Measurements from ENCODE around the gene UTP11. TPM values are rescaled to one million over a fixed set of nuclear protein-coding genes. Genes with fewer than 3 reads are reported as not detected.

UTP11 gene
- total RNA-seq, 1 donor: 38.7 TPM

- H3K36me3 ChIP-seq (ENCODE audit: insufficient read depth, low read length): no peaks in the 10 kb centered on the region
- H3K4me3 ChIP-seq (ENCODE audit: insufficient read depth, low read length): no peak overlapping the region
- no peak overlapping the region for H2AFZ ChIP-seq (ENCODE audit: low read length)
- no peaks in the 10 kb centered on the region for H3K4me1 ChIP-seq (ENCODE audit: insufficient read depth, low read length)
- H4K20me1 ChIP-seq (ENCODE audit: insufficient read depth, low read length): no peaks in the 10 kb centered on the region
- no peak overlapping the region for H3K4me2 ChIP-seq (ENCODE audit: insufficient read depth, low read length)
- H3K27me3 ChIP-seq (ENCODE audit: insufficient read depth, low read length): peaks cover 22% of the 10 kb centered on the region
- H3K79me2 ChIP-seq (ENCODE audit: insufficient read depth, low read length): no peaks in the 10 kb centered on the region
- no peaks in the 10 kb centered on the region for H3K9me3 ChIP-seq (ENCODE audit: low read depth, low read length)
- H3K27ac ChIP-seq (ENCODE audit: low read depth, low read length): no peak overlapping the region
- DNase-seq (ENCODE audit: insufficient read length, low spot score, missing footprints): peak; percentile 30
- no peak for TF ChIP-seq CTCF (IDR thresholded peaks at IDR 0.05; ENCODE audit: extremely low read depth, low read depth, low read length)
Measured at GRCh38 chr1:38053416-38054091, 41.0 kb downstream of the UTP11 start.

- no peak overlapping the region for H2AFZ ChIP-seq (ENCODE audit: low read length)
- H3K9me3 ChIP-seq (ENCODE audit: low read depth, low read length): no peaks in the 10 kb centered on the region
- no peaks in the 10 kb centered on the region for H4K20me1 ChIP-seq (ENCODE audit: insufficient read depth, low read length)
- no peak for DNase-seq (ENCODE audit: insufficient read length, low spot score, missing footprints)
- no peaks in the 10 kb centered on the region for H3K36me3 ChIP-seq (ENCODE audit: insufficient read depth, low read length)
- H3K4me1 ChIP-seq (ENCODE audit: insufficient read depth, low read length): no peaks in the 10 kb centered on the region
- H3K27ac ChIP-seq (ENCODE audit: low read depth, low read length): no peak overlapping the region
- H3K79me2 ChIP-seq (ENCODE audit: insufficient read depth, low read length): no peaks in the 10 kb centered on the region
- TF ChIP-seq CTCF (IDR thresholded peaks at IDR 0.05; ENCODE audit: extremely low read depth, low read depth, low read length): no peak
- peaks cover 7% of the 10 kb centered on the region for H3K27me3 ChIP-seq (ENCODE audit: insufficient read depth, low read length)
- H3K4me2 ChIP-seq (ENCODE audit: insufficient read depth, low read length): no peak overlapping the region
- no peak overlapping the region for H3K4me3 ChIP-seq (ENCODE audit: insufficient read depth, low read length)
Measured at GRCh38 chr1:38055398-38055797, 42.9 kb downstream of the UTP11 start.

GRCh38 chr1:38055965-38056364 lies 43.4 kb downstream of the UTP11 start:
- H4K20me1 ChIP-seq (ENCODE audit: insufficient read depth, low read length): no peaks in the 10 kb centered on the region
- no peaks in the 10 kb centered on the region for H3K79me2 ChIP-seq (ENCODE audit: insufficient read depth, low read length)
- H3K4me1 ChIP-seq (ENCODE audit: insufficient read depth, low read length): no peaks in the 10 kb centered on the region
- TF ChIP-seq CTCF (IDR thresholded peaks at IDR 0.05; ENCODE audit: extremely low read depth, low read depth, low read length): no peak
- H3K27ac ChIP-seq (ENCODE audit: low read depth, low read length): no peak overlapping the region
- no peaks in the 10 kb centered on the region for H3K36me3 ChIP-seq (ENCODE audit: insufficient read depth, low read length)
- H3K4me2 ChIP-seq (ENCODE audit: insufficient read depth, low read length): no peak overlapping the region
- H3K4me3 ChIP-seq (ENCODE audit: insufficient read depth, low read length): no peak overlapping the region
- no peak overlapping the region for H2AFZ ChIP-seq (ENCODE audit: low read length)
- no peak for DNase-seq (ENCODE audit: insufficient read length, low spot score, missing footprints)
- no peaks in the 10 kb centered on the region for H3K9me3 ChIP-seq (ENCODE audit: low read depth, low read length)
- peaks cover 7% of the 10 kb centered on the region for H3K27me3 ChIP-seq (ENCODE audit: insufficient read depth, low read length)

- H3K79me2 ChIP-seq (ENCODE audit: insufficient read depth, low read length): no peaks in the 10 kb centered on the region
- no peaks in the 10 kb centered on the region for H3K27me3 ChIP-seq (ENCODE audit: insufficient read depth, low read length)
- H4K20me1 ChIP-seq (ENCODE audit: insufficient read depth, low read length): no peaks in the 10 kb centered on the region
- DNase-seq (ENCODE audit: insufficient read length, low spot score, missing footprints): peak; percentile 41
- no peak overlapping the region for H3K4me2 ChIP-seq (ENCODE audit: insufficient read depth, low read length)
- no peak overlapping the region for H3K27ac ChIP-seq (ENCODE audit: low read depth, low read length)
- H2AFZ ChIP-seq (ENCODE audit: low read length): no peak overlapping the region
- H3K9me3 ChIP-seq (ENCODE audit: low read depth, low read length): no peaks in the 10 kb centered on the region
- H3K4me1 ChIP-seq (ENCODE audit: insufficient read depth, low read length): peaks cover 7% of the 10 kb centered on the region
- no peak overlapping the region for H3K4me3 ChIP-seq (ENCODE audit: insufficient read depth, low read length)
- no peaks in the 10 kb centered on the region for H3K36me3 ChIP-seq (ENCODE audit: insufficient read depth, low read length)
- no peak for TF ChIP-seq CTCF (IDR thresholded peaks at IDR 0.05; ENCODE audit: extremely low read depth, low read depth, low read length)
Measured at GRCh38 chr1:38059635-38060250, 47.2 kb downstream of the UTP11 start.

Data from osteoblast (primary cell).